Glutamatergic neuron (in vitro differentiated cells): ENCODE measurements around the gene MON1A. TPM values are rescaled to one million over a fixed set of nuclear protein-coding genes. Genes with fewer than 3 reads are reported as not detected.
"Not testable (repeated sequence)": the region's sequence is repeated elsewhere in the genome, so short reads cannot be mapped to it uniquely, and the experiment has no call there.

Experiments used
- DNase-seq: peaks from one replicate; pipeline ENCODE4 v3.0.0; 2022
- H3K27ac Mint-ChIP-seq: one replicate; pipeline ENCODE4 v1.8.0; 2020; ENCODE audit warnings: mild to moderate bottlenecking, mixed read lengths, inconsistent platforms; ENCODE audit not compliant: unreplicated experiment
- H3K27me3 Mint-ChIP-seq: one replicate; pipeline ENCODE4 v1.8.0; 2020; ENCODE audit warnings: mild to moderate bottlenecking, moderate library complexity, mixed read lengths, inconsistent platforms; ENCODE audit not compliant: unreplicated experiment
- H3K36me3 Mint-ChIP-seq: one replicate; pipeline ENCODE4 v1.8.0; 2020; ENCODE audit warnings: mild to moderate bottlenecking, mixed read lengths, inconsistent platforms; ENCODE audit not compliant: unreplicated experiment
- H3K4me1 Mint-ChIP-seq: one replicate; pipeline ENCODE4 v1.8.0; 2020; ENCODE audit warnings: mild to moderate bottlenecking, low read depth, mixed read lengths, inconsistent platforms; ENCODE audit not compliant: unreplicated experiment
- H3K4me3 Mint-ChIP-seq: one replicate; pipeline ENCODE4 v1.8.0; 2020; ENCODE audit warnings: mild to moderate bottlenecking, mixed read lengths, inconsistent platforms; ENCODE audit not compliant: unreplicated experiment
- H3K9me3 Mint-ChIP-seq: one replicate; pipeline ENCODE4 v1.8.0; 2020; ENCODE audit warnings: mild to moderate bottlenecking, moderate library complexity, mixed read lengths, inconsistent platforms; ENCODE audit not compliant: unreplicated experiment
- total RNA-seq: library from RNA; stranded (reverse); fragmentation: NEBNext Ultra II Directional; extraction: Animal tissue kit (Norgen Biotek cat#: 25700); gene quantifications from one replicate; pipeline ENCODE4 v1.2.1, GENCODE V29; 2021; ENCODE audit not compliant: unreplicated experiment
- TF ChIP-seq, protein P1 (sequence below): fragments of 200-600 bp; sonication (generic); IDR thresholded peaks from one replicate; pipeline ENCODE4 v1.5.0; 2021; ENCODE audit not compliant: partially characterized antibody, unreplicated experiment

The MON1A gene
- total RNA-seq, 1 donor from 2014 or later, result 15.4 TPM

DNA sequence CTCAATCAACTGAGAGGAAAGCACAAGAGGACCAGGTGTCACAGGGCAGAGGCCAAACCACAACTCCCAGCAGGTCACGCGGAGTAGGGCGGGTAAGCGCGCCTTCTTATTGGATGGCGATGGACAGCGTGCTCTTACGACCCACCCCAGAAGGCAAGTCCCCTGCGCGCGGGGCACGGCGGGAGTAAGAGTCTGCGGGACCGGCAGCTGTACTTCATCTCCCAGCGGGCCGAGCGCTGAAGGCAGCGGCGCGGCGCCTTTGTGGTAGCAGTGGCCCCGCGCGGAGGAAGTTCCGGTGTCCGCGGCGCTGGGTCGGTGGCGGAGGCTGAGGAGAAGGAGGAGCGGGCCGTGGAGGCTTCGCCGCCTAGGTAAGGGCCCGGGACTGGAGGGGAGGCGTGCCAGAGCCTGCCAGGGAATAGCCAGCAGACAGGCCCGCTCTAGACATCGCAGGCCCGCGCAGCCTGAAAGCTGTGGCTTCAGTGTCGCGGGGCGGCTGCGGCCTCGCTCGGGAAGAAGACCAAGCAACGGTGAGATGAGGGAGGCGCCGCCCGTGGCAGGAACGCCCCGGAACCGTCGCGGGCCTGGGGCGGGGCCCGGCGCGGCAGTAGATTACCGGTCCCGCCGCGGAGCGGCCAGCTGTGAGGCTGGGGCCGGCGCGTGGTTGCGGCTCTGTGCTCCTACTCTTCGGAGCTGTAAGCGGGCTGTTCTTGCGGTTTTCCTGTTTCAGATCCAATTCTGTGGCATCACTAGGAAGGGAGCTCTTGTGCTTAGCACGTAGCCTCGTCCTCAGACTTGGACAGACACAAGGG lies 10.5 kb upstream of the MON1A start, which contains the start of gene RBM6:
Gene RBM6 (plus strand): TSS at position 293 of the 809 bp plus-strand sequence. CDS start 22,492 bp downstream, outside the sequence.
- no peaks in the 10 kb centered on the region for H3K36me3 Mint-ChIP-seq
- H3K4me3 Mint-ChIP-seq, result peak within 1 kb of the TSS; percentile 98
- peak within 1 kb of the TSS; percentile 98 for H3K27ac Mint-ChIP-seq
- TF ChIP-seq, protein P1, sequence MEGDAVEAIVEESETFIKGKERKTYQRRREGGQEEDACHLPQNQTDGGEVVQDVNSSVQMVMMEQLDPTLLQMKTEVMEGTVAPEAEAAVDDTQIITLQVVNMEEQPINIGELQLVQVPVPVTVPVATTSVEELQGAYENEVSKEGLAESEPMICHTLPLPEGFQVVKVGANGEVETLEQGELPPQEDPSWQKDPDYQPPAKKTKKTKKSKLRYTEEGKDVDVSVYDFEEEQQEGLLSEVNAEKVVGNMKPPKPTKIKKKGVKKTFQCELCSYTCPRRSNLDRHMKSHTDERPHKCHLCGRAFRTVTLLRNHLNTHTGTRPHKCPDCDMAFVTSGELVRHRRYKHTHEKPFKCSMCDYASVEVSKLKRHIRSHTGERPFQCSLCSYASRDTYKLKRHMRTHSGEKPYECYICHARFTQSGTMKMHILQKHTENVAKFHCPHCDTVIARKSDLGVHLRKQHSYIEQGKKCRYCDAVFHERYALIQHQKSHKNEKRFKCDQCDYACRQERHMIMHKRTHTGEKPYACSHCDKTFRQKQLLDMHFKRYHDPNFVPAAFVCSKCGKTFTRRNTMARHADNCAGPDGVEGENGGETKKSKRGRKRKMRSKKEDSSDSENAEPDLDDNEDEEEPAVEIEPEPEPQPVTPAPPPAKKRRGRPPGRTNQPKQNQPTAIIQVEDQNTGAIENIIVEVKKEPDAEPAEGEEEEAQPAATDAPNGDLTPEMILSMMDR, result no peak
- peaks cover 3% of the 10 kb centered on the region for H3K4me1 Mint-ChIP-seq
- H3K27me3 Mint-ChIP-seq, result peaks cover 8% of the 10 kb centered on the region
- H3K9me3 Mint-ChIP-seq, result peaks cover 5% of the 10 kb centered on the region
- DNase-seq, result peak; percentile 97

DNA sequence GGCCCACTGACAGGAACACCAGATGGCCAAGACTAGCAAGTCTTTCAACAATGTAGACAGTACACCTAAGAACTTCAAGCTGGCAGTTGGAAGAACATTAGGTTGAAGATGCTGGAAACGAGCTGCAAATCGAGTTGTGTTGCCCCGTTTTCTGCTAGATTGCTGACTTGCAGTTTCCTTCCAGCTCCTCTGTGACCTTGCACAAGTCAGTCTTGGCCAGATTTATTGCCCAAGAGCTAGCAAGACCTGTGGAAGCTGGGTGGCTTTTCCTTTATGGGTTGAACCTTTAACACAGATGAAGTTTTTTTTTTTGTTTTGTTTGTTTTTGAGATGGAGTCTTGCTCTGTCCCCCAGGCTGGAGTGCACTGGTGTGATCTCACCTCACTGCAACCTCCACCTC lies 7.5 kb upstream of the MON1A start:
- no peak for DNase-seq
- Mint-ChIP-seq H3K36me3 (no peaks in the 10 kb centered on the region), H3K9me3 (peaks cover 5% of the 10 kb centered on the region), H3K4me1 (peaks cover 3% of the 10 kb centered on the region), H3K27me3 (peaks cover 8% of the 10 kb centered on the region), H3K4me3 (no peak overlapping the region), H3K27ac (no peak overlapping the region)
- TF ChIP-seq, protein P1, result no peak

DNA sequence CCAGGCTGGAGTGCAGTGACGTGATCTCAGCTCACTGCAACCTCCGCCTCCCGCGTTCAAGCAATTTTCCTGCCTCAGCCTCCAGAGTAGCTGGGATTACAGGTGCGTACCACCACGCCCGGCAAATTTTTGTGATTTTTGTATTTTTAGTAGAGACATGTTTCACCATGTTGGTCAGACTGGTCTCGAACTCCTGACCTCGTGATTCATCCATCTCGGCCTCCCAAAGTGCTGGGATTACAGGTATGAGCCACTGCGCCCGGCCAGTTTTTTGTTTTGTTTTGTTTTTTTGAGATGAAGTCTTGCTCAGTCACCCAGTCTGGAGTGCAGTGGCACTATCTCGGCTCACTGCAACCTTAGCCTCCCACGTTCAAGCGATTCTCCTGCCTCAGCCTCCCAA lies 2.7 kb upstream of the MON1A start:
- not testable (repeated sequence) for H3K4me3 Mint-ChIP-seq, H3K27me3 Mint-ChIP-seq, H3K27ac Mint-ChIP-seq, H3K36me3 Mint-ChIP-seq, DNase-seq, H3K4me1 Mint-ChIP-seq, H3K9me3 Mint-ChIP-seq

DNA sequence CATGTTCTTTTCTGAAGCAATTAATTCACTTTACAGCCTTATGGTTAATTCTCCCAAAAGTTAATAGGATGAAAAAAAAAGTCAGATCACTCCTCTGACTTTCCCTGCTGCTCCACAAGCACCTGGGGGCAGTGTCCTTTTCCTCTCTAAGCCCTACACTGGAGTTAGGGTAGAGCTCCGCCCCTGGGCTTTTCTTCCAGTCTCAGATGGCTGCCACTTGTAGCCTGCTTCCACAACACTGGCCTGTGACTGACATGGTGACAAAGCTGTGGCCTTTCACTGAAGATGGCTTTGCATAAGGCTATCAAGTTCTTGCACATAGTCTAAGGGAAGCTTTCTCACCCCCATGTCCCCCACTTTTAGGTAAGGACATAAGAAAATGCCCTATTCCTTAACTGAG lies 1.3 kb upstream of the MON1A start:
- H3K27me3 Mint-ChIP-seq, result peaks cover 1% of the 10 kb centered on the region
- H3K4me1 Mint-ChIP-seq, result peaks cover 6% of the 10 kb centered on the region
- no peaks in the 10 kb centered on the region for H3K36me3 Mint-ChIP-seq
- DNase-seq, result no peak
- no peaks in the 10 kb centered on the region for H3K9me3 Mint-ChIP-seq
- H3K27ac Mint-ChIP-seq, result no peak overlapping the region
- H3K4me3 Mint-ChIP-seq, result no peak overlapping the region
- TF ChIP-seq, protein P1, result no peak

DNA sequence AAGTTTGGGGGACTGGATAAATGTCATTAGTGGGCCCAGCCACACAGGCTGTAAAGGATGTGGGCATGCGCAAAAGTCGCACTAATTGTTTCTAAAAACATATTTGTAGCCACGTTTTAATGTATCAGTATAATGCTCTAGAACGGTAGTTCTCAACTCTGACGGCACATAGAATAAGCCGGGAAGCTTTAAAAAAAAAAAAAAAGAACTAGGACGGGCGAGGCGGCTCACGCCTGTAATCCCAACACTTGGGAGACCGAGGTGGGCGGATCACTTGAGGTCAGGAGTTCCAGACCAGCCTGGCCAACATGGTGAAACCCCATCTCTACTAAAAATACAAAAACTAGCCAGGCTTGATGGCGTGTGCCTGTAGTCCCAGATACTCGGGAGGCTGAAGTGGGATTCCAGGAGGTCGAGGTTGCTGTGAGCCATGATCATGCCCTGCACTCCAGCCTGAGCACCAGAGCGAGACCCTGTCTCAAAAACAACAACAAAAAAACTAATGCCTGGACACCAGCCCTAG lies 618 bp upstream of the MON1A start:
- peak overlapping the region; percentile 64 for H3K27ac Mint-ChIP-seq
- peaks cover 3% of the 10 kb centered on the region for H3K27me3 Mint-ChIP-seq
- H3K36me3 Mint-ChIP-seq, result no peaks in the 10 kb centered on the region
- H3K9me3 Mint-ChIP-seq, result no peaks in the 10 kb centered on the region
- peak overlapping the region; percentile 79 for H3K4me3 Mint-ChIP-seq
- DNase-seq, result no peak
- H3K4me1 Mint-ChIP-seq, result peaks cover 6% of the 10 kb centered on the region
- TF ChIP-seq, protein P1, result no peak
